OCI-M2 (cell line): Measurements from ENCODE around the gene ERICH2.

Experiments
- DNase-seq: peaks from one replicate; lab custom pipeline; 2025; ENCODE audit not compliant: unreplicated experiment; lab: John Stamatoyannopoulos, UW

The ERICH2 gene

GRCh38 chr2:170762760-170763159, 7.4 kb upstream of the ERICH2 start:
- no peak for DNase-seq

GRCh38 chr2:170763232-170763631, 6.9 kb upstream of the ERICH2 start:
- DNase-seq = no peak

GRCh38 chr2:170764880-170765261, 5.3 kb upstream of the ERICH2 start:
- DNase-seq = no peak

GRCh38 chr2:170766693-170767092, 3.5 kb upstream of the ERICH2 start:
- DNase-seq = no peak

GRCh38 chr2:170770606-170771420, 635 bp downstream of the ERICH2 start:
- no peak for DNase-seq

GRCh38 chr2:170771421-170771937, 1.3 kb downstream of the ERICH2 start:
- DNase-seq = no peak

- no peak for DNase-seq
Measured at GRCh38 chr2:170772295-170772694, 2.1 kb downstream of the ERICH2 start.

GRCh38 chr2:170774074-170774473, 3.9 kb downstream of the ERICH2 start:
- DNase-seq = no peak

- no peak for DNase-seq
Measured at GRCh38 chr2:170778900-170779299, 8.7 kb downstream of the ERICH2 start.

- no peak for DNase-seq
Measured at GRCh38 chr2:170779304-170779703, 9.1 kb downstream of the ERICH2 start.

- DNase-seq = no peak
Measured at GRCh38 chr2:170782673-170783072, 12.5 kb downstream of the ERICH2 start.

- no peak for DNase-seq
Measured at GRCh38 chr2:170783549-170783948, 13.4 kb downstream of the ERICH2 start.

GRCh38 chr2:170798996-170799395, 28.8 kb downstream of the ERICH2 start:
- DNase-seq = no peak

- DNase-seq = no peak
Measured at GRCh38 chr2:170806548-170806947, 36.4 kb downstream of the ERICH2 start.

GRCh38 chr2:170812710-170813600, 42.8 kb downstream of the ERICH2 start:
- DNase-seq = peak; percentile 49

GRCh38 chr2:170813611-170814532, 43.7 kb downstream of the ERICH2 start:
- peak; percentile 53 for DNase-seq

GRCh38 chr2:170814533-170815230, 44.5 kb downstream of the ERICH2 start:
- no peak for DNase-seq

GRCh38 chr2:170815311-170815710, 45.1 kb downstream of the ERICH2 start:
- no peak for DNase-seq

- no peak for DNase-seq
Measured at GRCh38 chr2:170815746-170816503, 45.7 kb downstream of the ERICH2 start.
